Keratinocyte (primary cell): ENCODE measurements around the gene CFAP46.

ENCODE experiments used
- EZH2 ChIP-seq: IDR thresholded peaks from one replicate; pipeline ENCODE4 v1.6.1; 2012; ENCODE audit warnings: inconsistent platforms, mild to moderate bottlenecking, low read length, moderate library complexity
- TF ChIP-seq, protein P1 (sequence below), 3 experiments: IDR thresholded peaks in 1 of 3; conservative IDR thresholded peaks in 1 of 3; optimal IDR thresholded peaks in 1 of 3; 2 replicates in 2 of 3; 3 replicates in 1 of 3; pipeline versions ENCODE3 to v1.5.1; 2011; ENCODE audit warnings: low read length in 3 of 3, mild to moderate bottlenecking in 3 of 3, moderate library complexity in 2 of 3, control low read depth in 1 of 3, inconsistent platforms in 1 of 3; ENCODE audit not compliant: insufficient read depth in 2 of 3; ENCODE audit errors: extremely low read depth in 1 of 3

DNA sequence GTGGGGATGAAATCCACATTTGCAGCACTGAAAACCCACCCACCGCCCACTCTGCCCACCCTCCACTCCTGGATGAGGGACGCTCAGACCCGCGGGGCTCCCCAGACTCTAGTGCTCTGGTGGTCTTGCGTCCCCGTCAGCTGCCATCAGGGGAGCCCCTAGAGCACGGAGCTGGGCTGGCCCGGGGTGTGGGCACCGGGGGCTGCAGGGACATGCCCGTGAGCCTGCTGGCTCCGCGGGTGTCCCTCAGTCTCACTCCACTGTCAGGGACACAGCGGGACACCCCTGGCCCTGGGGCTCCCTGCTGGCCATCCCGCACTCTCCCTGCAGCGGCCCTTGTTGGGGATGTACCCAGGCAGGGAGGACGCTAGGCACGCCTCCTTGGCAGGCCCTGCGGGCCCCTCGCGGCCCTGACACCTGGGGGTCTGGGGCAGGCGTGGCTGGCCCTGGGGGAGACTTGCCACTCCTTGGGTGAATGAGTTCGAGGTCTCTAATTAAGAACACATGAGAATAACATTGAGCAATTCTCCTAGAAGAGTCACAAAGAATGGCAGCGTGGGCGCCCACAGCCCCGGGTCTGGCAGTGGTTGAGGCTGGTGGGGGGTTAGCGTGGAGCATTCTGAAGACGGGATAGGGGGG, 64.2 kb downstream of the CFAP46 start:
- TF ChIP-seq, protein P1, sequence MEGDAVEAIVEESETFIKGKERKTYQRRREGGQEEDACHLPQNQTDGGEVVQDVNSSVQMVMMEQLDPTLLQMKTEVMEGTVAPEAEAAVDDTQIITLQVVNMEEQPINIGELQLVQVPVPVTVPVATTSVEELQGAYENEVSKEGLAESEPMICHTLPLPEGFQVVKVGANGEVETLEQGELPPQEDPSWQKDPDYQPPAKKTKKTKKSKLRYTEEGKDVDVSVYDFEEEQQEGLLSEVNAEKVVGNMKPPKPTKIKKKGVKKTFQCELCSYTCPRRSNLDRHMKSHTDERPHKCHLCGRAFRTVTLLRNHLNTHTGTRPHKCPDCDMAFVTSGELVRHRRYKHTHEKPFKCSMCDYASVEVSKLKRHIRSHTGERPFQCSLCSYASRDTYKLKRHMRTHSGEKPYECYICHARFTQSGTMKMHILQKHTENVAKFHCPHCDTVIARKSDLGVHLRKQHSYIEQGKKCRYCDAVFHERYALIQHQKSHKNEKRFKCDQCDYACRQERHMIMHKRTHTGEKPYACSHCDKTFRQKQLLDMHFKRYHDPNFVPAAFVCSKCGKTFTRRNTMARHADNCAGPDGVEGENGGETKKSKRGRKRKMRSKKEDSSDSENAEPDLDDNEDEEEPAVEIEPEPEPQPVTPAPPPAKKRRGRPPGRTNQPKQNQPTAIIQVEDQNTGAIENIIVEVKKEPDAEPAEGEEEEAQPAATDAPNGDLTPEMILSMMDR (optimal IDR thresholded peaks at IDR 0.05 in 1 of 3, IDR thresholded peaks at IDR 0.05 in 1 of 3, conservative IDR thresholded peaks at IDR 0.05 in 1 of 3; ENCODE audit: extremely low read depth in 1 of 3, insufficient read depth in 2 of 3, low read length in 3 of 3) = no peak
- no peak for TF ChIP-seq EZH2
